GM18526 (cell line): ENCODE results near the gene ATP5IF1.

Experiments
- POLR2A ChIP-seq: IDR thresholded peaks from 3 replicates; pipeline ENCODE4 v1.6.1; 2011; ENCODE audit not compliant: insufficient read length; ENCODE audit errors: extremely low read depth

The ATP5IF1 gene

GRCh38 chr1:28249866-28250295, 14.0 kb downstream of the ATP5IF1 start:
- TF ChIP-seq POLR2A = no peak

- TF ChIP-seq POLR2A = no peak
Measured at GRCh38 chr1:28256197-28256827, 20.4 kb downstream of the ATP5IF1 start.

- TF ChIP-seq POLR2A = no peak
Measured at GRCh38 chr1:28257736-28258135, 21.8 kb downstream of the ATP5IF1 start.

GRCh38 chr1:28258628-28259251, 22.8 kb downstream of the ATP5IF1 start:
- no peak for TF ChIP-seq POLR2A

- TF ChIP-seq POLR2A = peak; percentile 98
Measured at GRCh38 chr1:28259252-28259933, 23.5 kb downstream of the ATP5IF1 start, which contains the start of gene SESN2. Gene SESN2 (plus strand): TSS chr1:28259518. CDS start chr1:28259848, 330 bp downstream.

GRCh38 chr1:28259934-28260802, 24.2 kb downstream of the ATP5IF1 start:
- no peak for TF ChIP-seq POLR2A

GRCh38 chr1:28260803-28261174, 24.9 kb downstream of the ATP5IF1 start:
- TF ChIP-seq POLR2A = no peak

- no peak for TF ChIP-seq POLR2A
Measured at GRCh38 chr1:28264897-28265296, 29.0 kb downstream of the ATP5IF1 start.

GRCh38 chr1:28265577-28265976, 29.7 kb downstream of the ATP5IF1 start:
- no peak for TF ChIP-seq POLR2A

- TF ChIP-seq POLR2A = no peak
Measured at GRCh38 chr1:28266920-28267322, 31.0 kb downstream of the ATP5IF1 start.

- no peak for TF ChIP-seq POLR2A
Measured at GRCh38 chr1:28267633-28268032, 31.7 kb downstream of the ATP5IF1 start.

GRCh38 chr1:28269529-28269928, 33.6 kb downstream of the ATP5IF1 start:
- no peak for TF ChIP-seq POLR2A

- TF ChIP-seq POLR2A = no peak
Measured at GRCh38 chr1:28272215-28272852, 36.4 kb downstream of the ATP5IF1 start.

- no peak for TF ChIP-seq POLR2A
Measured at GRCh38 chr1:28273216-28273860, 37.4 kb downstream of the ATP5IF1 start.
